ENCODE results near the gene TMEM43.
A peak's percentile ranks its signal among the peaks of the same experiment; 100 is the strongest.
"Not testable (repeated sequence)": the region's sequence is repeated elsewhere in the genome, so short reads cannot be mapped to it uniquely, and the experiment has no call there.

The TMEM43 gene

GRCh38 chr3:14124615-14125192 is at the start of gene TMEM43, which contains the start of gene CHCHD4:
Gene TMEM43 (plus strand): TSS chr3:14125052. CDS start chr3:14125194, 142 bp downstream.
Gene CHCHD4 (minus strand): TSS chr3:14124870. CDS start chr3:14124676, 194 bp downstream.
- DNase-seq (ENCODE audit: low read depth in 3 of 3): peak; percentile 90 to 98 (median 95)

- DNase-seq (ENCODE audit: low read depth in 3 of 3): not testable (repeated sequence)
Observed at GRCh38 chr3:14075233-14075632, 49.6 kb upstream of the TMEM43 start.

GRCh38 chr3:14077310-14077709 is 47.5 kb upstream of the TMEM43 start:
- no peak for DNase-seq (ENCODE audit: low read depth in 3 of 3)

GRCh38 chr3:14082108-14082657 is 42.7 kb upstream of the TMEM43 start:
- no peak for DNase-seq (ENCODE audit: low read depth in 3 of 3)

- DNase-seq (ENCODE audit: low read depth in 3 of 3): not testable (repeated sequence)
Observed at GRCh38 chr3:14087461-14087860, 37.4 kb upstream of the TMEM43 start.

- DNase-seq (ENCODE audit: low read depth in 3 of 3): not testable (repeated sequence)
Observed at GRCh38 chr3:14091959-14092358, 32.9 kb upstream of the TMEM43 start.

- no peak for DNase-seq (ENCODE audit: low read depth in 3 of 3)
Observed at GRCh38 chr3:14092464-14092863, 32.4 kb upstream of the TMEM43 start.

GRCh38 chr3:14093831-14094230 is 31.0 kb upstream of the TMEM43 start:
- DNase-seq (ENCODE audit: low read depth in 3 of 3): no peak

GRCh38 chr3:14096742-14097141 is 28.1 kb upstream of the TMEM43 start:
- DNase-seq (ENCODE audit: low read depth in 3 of 3): no peak

- no peak for DNase-seq (ENCODE audit: low read depth in 3 of 3)
Observed at GRCh38 chr3:14097616-14098391, 27.0 kb upstream of the TMEM43 start.

GRCh38 chr3:14109821-14110220 is 15.0 kb upstream of the TMEM43 start:
- DNase-seq (ENCODE audit: low read depth in 3 of 3): not testable (repeated sequence)

GRCh38 chr3:14110699-14111098 is 14.2 kb upstream of the TMEM43 start:
- no peak for DNase-seq (ENCODE audit: low read depth in 3 of 3)

GRCh38 chr3:14113965-14114635 is 10.8 kb upstream of the TMEM43 start:
- DNase-seq (ENCODE audit: low read depth in 3 of 3): no peak

GRCh38 chr3:14117468-14118399 is 7.1 kb upstream of the TMEM43 start:
- no peak for DNase-seq (ENCODE audit: low read depth in 3 of 3)

GRCh38 chr3:14118400-14119381 is 6.2 kb upstream of the TMEM43 start:
- no peak for DNase-seq (ENCODE audit: low read depth in 3 of 3)

GRCh38 chr3:14119651-14120050 is 5.2 kb upstream of the TMEM43 start:
- no peak for DNase-seq (ENCODE audit: low read depth in 3 of 3)

- no peak for DNase-seq (ENCODE audit: low read depth in 3 of 3)
Observed at GRCh38 chr3:14120111-14120920, 4.5 kb upstream of the TMEM43 start.

GRCh38 chr3:14120921-14121448 is 3.9 kb upstream of the TMEM43 start:
- DNase-seq (ENCODE audit: low read depth in 3 of 3): not testable (repeated sequence)

- DNase-seq (ENCODE audit: low read depth in 3 of 3): no peak
Observed at GRCh38 chr3:14121859-14122258, 3.0 kb upstream of the TMEM43 start.
